ENCODE measurements around the gene RGS7BP. TPM values are rescaled to one million over a fixed set of nuclear protein-coding genes. Genes with fewer than 3 reads are reported as not detected.

Gene RGS7BP
- total and polyA plus RNA-seq, 10 of the 15 experiments (the other 5 are each of a cell fraction or from before 2014, with no cell fraction given): not detected

GRCh38 chr5:64587370-64587769 is 81.6 kb downstream of the RGS7BP start:
- ATAC-seq (no peak), FAIRE-seq (no peak), DNase-seq (ENCODE audit: low read depth, low spot score) (no peak)
- TF ChIP-seq CBX5 (IDR thresholded peaks at IDR 0.05; ENCODE audit: low read depth): no peak
- TF ChIP-seq ZBED1 (IDR thresholded peaks at IDR 0.05; ENCODE audit: borderline replicate concordance): no peak
- no peak for TF ChIP-seq MEF2B (IDR thresholded peaks at IDR 0.05; ENCODE audit: partially characterized antibody, poor library complexity, severe bottlenecking)
- no peak overlapping the region for H3K27ac ChIP-seq (ENCODE audit: control insufficient read depth, insufficient read depth)
- no TSS peak for BruUV-seq (replicated peaks)
- ChIA-PET SMC1A (ENCODE audit: uncharacterized antibody, unreplicated experiment) (interaction anchor here (1.3 kb wide), 1 partner anchor 26 kb away, joined by 3 read pairs; no protein-coding TSS in a partner anchor), RAD21 (ENCODE audit: unreplicated experiment) (no interaction called here), POLR2A (no interaction called here), CTCF (no interaction called here)
- H2AFZ ChIP-seq (ENCODE audit: control insufficient read depth, low read depth, low read length): no peak overlapping the region
- H3K4me2 ChIP-seq (ENCODE audit: control insufficient read depth, insufficient read depth): no peak overlapping the region
- no peaks in the 10 kb centered on the region for H3K4me1 ChIP-seq (ENCODE audit: control insufficient read depth, insufficient read depth, low read length)
- no peaks in the 10 kb centered on the region; a peak in 1 of 4 replicates for H3K27me3 ChIP-seq (replicated peaks in 1 of 2; ENCODE audit: control insufficient read depth in 2 of 2, insufficient read depth in 2 of 2, low read length in 1 of 2)
- H3K79me2 ChIP-seq (ENCODE audit: control insufficient read depth, insufficient read depth, low read length): no peaks in the 10 kb centered on the region
- H3K36me3 ChIP-seq (ENCODE audit: control insufficient read depth in 2 of 2, insufficient read depth in 2 of 2, low read length in 1 of 2): no peaks in the 10 kb centered on the region
- no peaks in the 10 kb centered on the region for H3K9me3 ChIP-seq (replicated peaks; ENCODE audit: control insufficient read depth, insufficient read depth, low read length)
- no peak overlapping the region for H3K9ac ChIP-seq (ENCODE audit: control insufficient read depth, insufficient read depth, low read length)
- H3K4me3 ChIP-seq: no peak overlapping the region
- intact Hi-C loops (cut with micrococcal nuclease; ENCODE audit: unreplicated experiment): no loop called here
- in situ Hi-C loops (cut with MboI): no loop called here
- H4K20me1 ChIP-seq (ENCODE audit: control insufficient read depth, insufficient read depth): no peaks in the 10 kb centered on the region

DNA sequence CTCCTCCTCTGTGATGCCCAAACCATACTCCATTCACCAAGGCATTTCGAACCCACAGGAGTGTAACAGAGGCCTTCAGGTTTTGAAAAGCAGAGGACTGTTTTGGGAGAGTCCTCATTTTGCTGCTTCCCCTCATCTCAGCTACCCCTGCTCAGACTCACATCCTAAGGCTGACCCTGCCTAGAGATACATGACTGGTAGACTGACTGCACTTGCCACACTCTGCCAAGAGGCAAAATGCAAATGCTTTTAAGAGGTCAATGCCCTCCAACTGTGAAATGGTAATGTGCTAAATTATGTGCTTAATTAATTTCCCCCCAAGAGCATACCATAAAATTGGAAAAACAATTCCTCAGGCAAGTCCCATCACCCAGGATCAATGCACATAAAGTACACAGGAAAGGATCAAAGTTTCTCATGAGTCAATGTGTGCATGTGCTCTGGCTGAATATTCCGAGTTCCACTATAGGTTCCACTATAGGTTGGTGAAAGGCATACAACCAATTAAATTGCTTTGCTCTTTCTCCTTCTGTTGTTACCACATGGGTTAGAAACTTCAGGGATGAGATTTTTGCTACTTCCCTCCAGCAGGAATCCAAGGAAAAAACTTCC is 87.0 kb downstream of the RGS7BP start:
- no TSS peak for BruUV-seq (replicated peaks)

More for the DNA sequence above, 87.0 kb downstream of the RGS7BP start:
- no peaks in the 10 kb centered on the region for H3K36me3 ChIP-seq (ENCODE audit: control insufficient read depth in 2 of 2, insufficient read depth in 2 of 2, low read length in 1 of 2)
- H4K20me1 ChIP-seq (ENCODE audit: control insufficient read depth, insufficient read depth): no peaks in the 10 kb centered on the region; the same call in 1 of the 2 replicates
- no peak for FAIRE-seq
- H3K9ac ChIP-seq (ENCODE audit: control insufficient read depth, insufficient read depth, low read length): no peak overlapping the region
- H3K4me2 ChIP-seq (ENCODE audit: control insufficient read depth, insufficient read depth): no peak overlapping the region
- no peaks in the 10 kb centered on the region for H3K79me2 ChIP-seq (ENCODE audit: control insufficient read depth, insufficient read depth, low read length)
- DNase-seq (ENCODE audit: low read depth, low spot score): no peak
- TF ChIP-seq NRF1 (conservative IDR thresholded peaks at IDR 0.05; ENCODE audit: low read depth, low read length): no peak
- TF ChIP-seq RAD51 (IDR thresholded peaks at IDR 0.05): no peak
- no peak for TF ChIP-seq NR2F1 (conservative IDR thresholded peaks at IDR 0.05)
- TF ChIP-seq MYC (IDR thresholded peaks at IDR 0.05; ENCODE audit: insufficient read depth, insufficient read length, insufficient replicate concordance, low read length, severe bottlenecking): no peak
- ChIA-PET POLR2A (no interaction called here), CTCF (interaction anchor here (1.2 to 7.0 kb wide), 2 partner anchors 19 to 445 kb away, joined by 4 to 61 read pairs; no protein-coding TSS in a partner anchor), RAD21 (ENCODE audit: unreplicated experiment) (interaction anchor here (0.8 kb wide), 1 partner anchor 18 kb away, joined by 3 read pairs; no protein-coding TSS in a partner anchor), SMC1A (ENCODE audit: uncharacterized antibody, unreplicated experiment) (no interaction called here)
- H3K4me1 ChIP-seq (ENCODE audit: control insufficient read depth, insufficient read depth, low read length): no peaks in the 10 kb centered on the region
- peak; percentile 22; the same call in 2 of the 3 replicates for ATAC-seq
- WGBS (ENCODE audit: insufficient coverage, insufficient replicate concordance, low lambda C conversion rate, missing lambda C conversion rate): 0% methylated on average over 2 of the region's 2 CpGs
- in situ Hi-C loops (cut with MboI) (no loop called here), intact Hi-C loops (cut with micrococcal nuclease; ENCODE audit: unreplicated experiment) (no loop called here)
- no peak overlapping the region for H3K27ac ChIP-seq (ENCODE audit: control insufficient read depth, insufficient read depth)
- H3K27me3 ChIP-seq (replicated peaks in 1 of 2; ENCODE audit: control insufficient read depth in 2 of 2, insufficient read depth in 2 of 2, low read length in 1 of 2): no peaks in the 10 kb centered on the region
- no peak overlapping the region for H2AFZ ChIP-seq (ENCODE audit: control insufficient read depth, low read depth, low read length)
- no peaks in the 10 kb centered on the region for H3K9me3 ChIP-seq (replicated peaks; ENCODE audit: control insufficient read depth, insufficient read depth, low read length)
- H3K4me3 ChIP-seq: no peak overlapping the region
